Endodermal cell (in vitro differentiated cells): Measurements from ENCODE around the gene RCAN2. TPM values are rescaled to one million over a fixed set of nuclear protein-coding genes. Genes with fewer than 3 reads are reported as not detected.

Experiments
- DNase-seq: peaks from one replicate; pipeline ENCODE4 v3.0.0-alpha.2; 2017
- H3K27ac ChIP-seq: 2 replicates; pipeline ENCODE4 v1.5.1; 2013; ENCODE audit warnings: mild to moderate bottlenecking, low read depth, low read length, moderate library complexity
- H3K27me3 ChIP-seq: 2 replicates; pipeline ENCODE4 v1.6.1; 2013; ENCODE audit warnings: mild to moderate bottlenecking, low read length, moderate library complexity; ENCODE audit not compliant: insufficient read depth, control insufficient read depth, poor library complexity, severe bottlenecking
- H3K36me3 ChIP-seq: 2 replicates; pipeline ENCODE4 v1.7.0; 2013; ENCODE audit warnings: mild to moderate bottlenecking, low read length, moderate library complexity; ENCODE audit not compliant: control insufficient read depth, insufficient read depth
- H3K4me1 ChIP-seq: one replicate; pipeline ENCODE4 v1.7.0; 2013; ENCODE audit warnings: low read length; ENCODE audit not compliant: control insufficient read depth, insufficient read depth
- H3K4me3 ChIP-seq: 2 replicates; pipeline ENCODE4 v1.5.1; 2013; ENCODE audit warnings: mild to moderate bottlenecking, low read length, moderate library complexity
- H3K9ac ChIP-seq: 2 replicates; pipeline ENCODE4 v1.6.1; 2013; ENCODE audit warnings: mild to moderate bottlenecking, low read length, moderate library complexity; ENCODE audit not compliant: poor library complexity, severe bottlenecking; ENCODE audit errors: extremely low read depth
- H3K9me3 ChIP-seq: 2 replicates; pipeline ENCODE4 v1.6.1; 2013; ENCODE audit warnings: mild to moderate bottlenecking, low read length, moderate library complexity; ENCODE audit not compliant: control insufficient read depth
- H3K27ac Mint-ChIP-seq: 2 replicates; pipeline ENCODE4 v1.8.0; 2020; ENCODE audit warnings: mixed read lengths
- H3K27me3 Mint-ChIP-seq: 2 replicates; pipeline ENCODE4 v1.8.0; 2021; ENCODE audit warnings: mild to moderate bottlenecking, mixed read lengths; ENCODE audit not compliant: insufficient read depth
- H3K36me3 Mint-ChIP-seq: 2 replicates; pipeline ENCODE4 v1.8.0; 2020; ENCODE audit warnings: low read depth, mixed read lengths
- H3K4me1 Mint-ChIP-seq: 2 replicates; pipeline ENCODE4 v1.8.0; 2020; ENCODE audit warnings: mixed read lengths
- H3K4me3 Mint-ChIP-seq: 2 replicates; pipeline ENCODE4 v1.8.0; 2020; ENCODE audit warnings: mild to moderate bottlenecking, moderate library complexity, mixed read lengths
- H3K9me3 Mint-ChIP-seq: 2 replicates; pipeline ENCODE4 v1.8.0; 2020; ENCODE audit warnings: mild to moderate bottlenecking, mixed read lengths
- CTCF ChIP-seq: fragments of 200-600 bp; sonication (generic); conservative IDR thresholded peaks from 2 replicates; pipeline ENCODE4 v1.5.0; 2021; ENCODE audit warnings: antibody characterized with exemption, mild to moderate bottlenecking
- WGBS, 2 experiments: methylation state at CpG; one replicate each; pipeline versions ENCODE4 v1.1.5 to v1.1.7; 2013; ENCODE audit warnings: missing lambda C conversion rate in 2 of 2, mixed read lengths in 1 of 2; ENCODE audit not compliant: insufficient coverage in 1 of 2, insufficient read length in 1 of 2; 5-methylcytosine and 5-hydroxymethylcytosine counted together
- total RNA-seq, 2 donors: library from RNA; stranded (reverse); fragmentation: NEBNext Ultra II Directional in 1 of 2; extraction: Animal tissue kit (Norgen Biotek cat#: 25700) in 1 of 2; gene quantifications; 2 replicates in 1 of 2; 3 replicates in 1 of 2; pipeline ENCODE4 v1.2.1, GENCODE V29; 2021

The RCAN2 gene
- total RNA-seq, 2 donors from 2014 or later: 15.7 to 16.7 TPM

DNA sequence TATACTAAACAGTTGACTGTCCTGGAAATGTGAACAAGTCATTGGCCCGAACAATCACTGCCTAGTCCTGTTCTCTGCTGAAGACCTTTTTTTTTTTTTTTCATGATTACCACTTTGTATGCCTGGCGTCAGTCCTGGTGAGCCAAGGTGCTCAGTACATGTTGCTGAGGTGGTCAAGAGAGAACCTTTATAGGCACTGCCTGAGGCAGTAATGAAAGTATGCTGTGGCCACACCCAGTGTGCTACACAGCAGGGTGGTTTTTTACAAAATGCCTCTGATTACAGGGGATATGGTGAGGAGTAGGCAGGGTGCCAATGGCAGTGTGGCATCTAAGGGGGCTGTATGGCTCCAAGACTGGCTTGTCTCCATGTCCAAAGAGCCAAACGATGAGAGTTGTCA is 185.4 kb downstream of the RCAN2 start:
- Mint-ChIP-seq H3K4me1 (no peaks in the 10 kb centered on the region), H3K27ac (no peak overlapping the region), H3K27me3 (no peaks in the 10 kb centered on the region), H3K4me3 (no peak overlapping the region), H3K36me3 (no peaks in the 10 kb centered on the region), H3K9me3 (no peaks in the 10 kb centered on the region)
- H3K27me3 ChIP-seq: no peaks in the 10 kb centered on the region
- no peaks in the 10 kb centered on the region for H3K9me3 ChIP-seq
- no peak overlapping the region for H3K4me3 ChIP-seq
- 95 to 100% methylated on average over 1 to 3 of the region's 3 CpGs for WGBS, 2 experiments
- TF ChIP-seq CTCF: no peak
- no peak overlapping the region for H3K9ac ChIP-seq
- no peaks in the 10 kb centered on the region for H3K4me1 ChIP-seq
- no peak overlapping the region for H3K27ac ChIP-seq
- no peaks in the 10 kb centered on the region for H3K36me3 ChIP-seq
- DNase-seq: no peak

GRCh38 chr6:46305236-46305635 is 186.0 kb downstream of the RCAN2 start:
- no peaks in the 10 kb centered on the region for H3K4me1 Mint-ChIP-seq
- TF ChIP-seq CTCF: no peak
- no peaks in the 10 kb centered on the region for H3K36me3 Mint-ChIP-seq

GRCh38 chr6:46302816-46303215 is 188.4 kb downstream of the RCAN2 start:
- no peak overlapping the region for H3K27ac Mint-ChIP-seq

More at GRCh38 chr6:46305236-46305635, 186.0 kb downstream of the RCAN2 start:
- Mint-ChIP-seq H3K4me3 (no peak overlapping the region), H3K9me3 (no peaks in the 10 kb centered on the region), H3K27ac (no peak overlapping the region), H3K27me3 (no peaks in the 10 kb centered on the region)
- WGBS, 2 experiments: 93% methylated on average over 2 of the region's 2 CpGs
- no peak for DNase-seq
- H3K4me1 ChIP-seq: no peaks in the 10 kb centered on the region
- H3K27ac ChIP-seq: no peak overlapping the region
- no peak overlapping the region for H3K4me3 ChIP-seq
- H3K27me3 ChIP-seq: no peaks in the 10 kb centered on the region
- H3K9me3 ChIP-seq: no peaks in the 10 kb centered on the region
- no peak overlapping the region for H3K9ac ChIP-seq
- H3K36me3 ChIP-seq: no peaks in the 10 kb centered on the region

More at GRCh38 chr6:46302816-46303215, 188.4 kb downstream of the RCAN2 start:
- Mint-ChIP-seq H3K9me3 (no peaks in the 10 kb centered on the region), H3K27me3 (no peaks in the 10 kb centered on the region), H3K4me3 (no peak overlapping the region), H3K4me1 (no peaks in the 10 kb centered on the region), H3K36me3 (no peaks in the 10 kb centered on the region)
- no peak for TF ChIP-seq CTCF
- peaks cover 5% of the 10 kb centered on the region for H3K9me3 ChIP-seq
- 100% methylated on average over 1 of the region's 1 CpG; no CpG with 5 or more reads in 1 of the 2 experiments for WGBS, 2 experiments
- no peak for DNase-seq
- H3K4me1 ChIP-seq: no peaks in the 10 kb centered on the region
- H3K27ac ChIP-seq: no peak overlapping the region
- no peaks in the 10 kb centered on the region for H3K27me3 ChIP-seq
- H3K4me3 ChIP-seq: no peak overlapping the region
- H3K9ac ChIP-seq: no peak overlapping the region
- H3K36me3 ChIP-seq: no peaks in the 10 kb centered on the region
